C4-2B (cell line): ENCODE measurements around the gene ELMO1.

Source experiments
- H3K27ac ChIP-seq: fragments of 450-650 bp; 2 replicates; pipeline ENCODE4 v1.5.1; 2017
- ZFX ChIP-seq: fragments of 450-650 bp; IDR thresholded peaks from 2 replicates; pipeline ENCODE4 v1.6.1; 2017
- TF ChIP-seq, protein P1 (sequence below): fragments of 450-650 bp; conservative IDR thresholded peaks from 2 replicates; pipeline ENCODE4 v1.5.1; 2017; ENCODE audit warnings: mild to moderate bottlenecking

ELMO1 gene

GRCh38 chr7:36967387-36967786 lies 481.3 kb downstream of the ELMO1 start:
- H3K27ac ChIP-seq, result no peak overlapping the region
- TF ChIP-seq, protein P1, sequence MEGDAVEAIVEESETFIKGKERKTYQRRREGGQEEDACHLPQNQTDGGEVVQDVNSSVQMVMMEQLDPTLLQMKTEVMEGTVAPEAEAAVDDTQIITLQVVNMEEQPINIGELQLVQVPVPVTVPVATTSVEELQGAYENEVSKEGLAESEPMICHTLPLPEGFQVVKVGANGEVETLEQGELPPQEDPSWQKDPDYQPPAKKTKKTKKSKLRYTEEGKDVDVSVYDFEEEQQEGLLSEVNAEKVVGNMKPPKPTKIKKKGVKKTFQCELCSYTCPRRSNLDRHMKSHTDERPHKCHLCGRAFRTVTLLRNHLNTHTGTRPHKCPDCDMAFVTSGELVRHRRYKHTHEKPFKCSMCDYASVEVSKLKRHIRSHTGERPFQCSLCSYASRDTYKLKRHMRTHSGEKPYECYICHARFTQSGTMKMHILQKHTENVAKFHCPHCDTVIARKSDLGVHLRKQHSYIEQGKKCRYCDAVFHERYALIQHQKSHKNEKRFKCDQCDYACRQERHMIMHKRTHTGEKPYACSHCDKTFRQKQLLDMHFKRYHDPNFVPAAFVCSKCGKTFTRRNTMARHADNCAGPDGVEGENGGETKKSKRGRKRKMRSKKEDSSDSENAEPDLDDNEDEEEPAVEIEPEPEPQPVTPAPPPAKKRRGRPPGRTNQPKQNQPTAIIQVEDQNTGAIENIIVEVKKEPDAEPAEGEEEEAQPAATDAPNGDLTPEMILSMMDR, result peak; percentile 89
- TF ChIP-seq ZFX, result no peak

DNA sequence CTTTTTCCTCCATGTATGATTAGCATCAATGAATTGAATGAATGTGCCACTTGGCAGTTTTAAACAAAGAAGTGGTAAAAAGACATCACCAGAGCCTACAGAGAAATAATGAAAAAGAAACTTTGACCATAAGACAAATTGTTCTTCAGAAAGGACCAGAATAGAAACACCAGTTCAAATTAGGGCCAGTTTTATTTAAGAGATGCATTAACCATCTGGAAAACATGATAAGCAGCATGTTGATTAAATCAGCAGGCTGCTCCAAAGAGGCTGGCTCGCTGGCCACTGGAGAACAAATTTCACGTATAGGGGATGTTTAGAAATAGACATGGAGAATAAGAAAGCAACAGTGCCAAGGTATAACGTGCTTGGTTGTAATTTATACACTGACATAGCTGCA lies 482.0 kb downstream of the ELMO1 start:
- H3K27ac ChIP-seq, result no peak overlapping the region
- TF ChIP-seq, protein P1, result no peak
- no peak for TF ChIP-seq ZFX

DNA sequence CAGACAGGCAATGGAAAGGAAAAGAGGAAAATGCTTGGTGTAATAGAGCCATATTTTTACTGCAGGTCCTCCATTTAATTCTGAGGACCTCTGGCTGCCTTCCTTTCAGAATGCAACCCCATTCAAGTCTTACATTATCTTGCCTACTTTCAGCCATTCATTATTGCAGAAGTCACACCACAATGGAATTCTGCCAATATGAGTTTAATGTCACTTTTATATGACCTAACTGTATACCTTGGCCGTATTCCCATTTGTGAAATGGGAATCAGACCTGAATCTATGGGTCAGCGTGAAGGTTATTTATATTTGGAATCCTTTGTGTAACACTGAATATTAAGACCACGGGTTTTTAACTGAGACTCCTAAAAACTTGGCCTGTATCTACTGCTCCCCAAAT lies 482.6 kb downstream of the ELMO1 start:
- TF ChIP-seq, protein P1, result no peak
- no peak for TF ChIP-seq ZFX
- H3K27ac ChIP-seq, result no peak overlapping the region

DNA sequence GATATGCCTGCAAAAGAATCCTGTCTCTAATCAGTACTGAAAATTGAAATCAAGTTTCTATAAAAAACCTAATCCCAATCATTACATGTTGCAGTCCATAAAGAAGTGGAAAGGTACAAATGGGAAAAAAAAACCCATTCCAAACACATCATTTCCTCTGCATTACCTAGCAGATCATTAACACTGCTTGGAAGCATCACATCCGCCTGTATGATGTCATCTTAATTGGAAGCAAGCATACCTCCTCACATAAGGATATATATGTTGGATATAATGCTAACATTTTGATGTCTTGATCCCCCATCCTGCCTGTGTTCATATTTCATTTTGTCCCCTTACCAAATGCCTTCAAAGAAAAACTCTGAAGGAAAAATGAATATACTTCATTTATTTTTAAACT lies 483.0 kb downstream of the ELMO1 start:
- TF ChIP-seq ZFX, result no peak
- TF ChIP-seq, protein P1, result no peak

GRCh38 chr7:36964297-36964696 lies 484.4 kb downstream of the ELMO1 start:
- H3K27ac ChIP-seq, result no peak overlapping the region

More for the DNA sequence above, 483.0 kb downstream of the ELMO1 start:
- no peak overlapping the region for H3K27ac ChIP-seq

DNA sequence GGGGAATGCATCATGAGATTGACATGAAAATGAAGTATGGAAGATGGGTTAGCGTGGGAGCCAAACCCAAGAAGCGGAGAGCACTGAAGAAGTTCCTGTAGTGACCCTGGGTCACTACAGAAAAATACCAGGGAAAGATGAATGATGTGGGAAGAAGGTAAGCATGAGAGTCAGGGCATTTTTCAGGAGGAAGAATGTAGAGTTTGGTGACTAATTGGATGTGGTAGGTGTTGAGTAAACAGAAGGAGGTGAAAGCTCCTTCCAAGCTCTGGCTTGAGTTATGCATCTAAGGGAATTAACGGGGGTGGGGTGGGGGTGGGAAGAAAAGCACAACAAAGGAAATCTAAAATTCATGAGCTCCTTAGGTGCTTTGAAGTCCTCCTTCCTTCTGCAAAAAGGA lies 486.3 kb downstream of the ELMO1 start:
- no peak for TF ChIP-seq ZFX
- TF ChIP-seq, protein P1, result no peak
- H3K27ac ChIP-seq, result no peak overlapping the region

More at GRCh38 chr7:36964297-36964696, 484.4 kb downstream of the ELMO1 start:
- TF ChIP-seq ZFX, result no peak
- TF ChIP-seq, protein P1, result no peak

GRCh38 chr7:36961693-36962092 lies 487.0 kb downstream of the ELMO1 start:
- H3K27ac ChIP-seq, result no peak overlapping the region

More at GRCh38 chr7:36961693-36962092, 487.0 kb downstream of the ELMO1 start:
- no peak for TF ChIP-seq ZFX
- TF ChIP-seq, protein P1, result no peak
